ENCODE measurements around the gene LAMA1.

LAMA1 gene

GRCh38 chr18:6992761-6993160 is 124.8 kb downstream of the LAMA1 start:
- DNase-seq (ENCODE audit: insufficient read length, low spot score) (no peak), FAIRE-seq (no peak)
- no peak for TF ChIP-seq POU2F2 (IDR thresholded peaks at IDR 0.05; ENCODE audit: low read depth, low read length)
- no peak for TF ChIP-seq TAF1 (IDR thresholded peaks at IDR 0.05; ENCODE audit: low read depth, low read length)
- TF ChIP-seq SPI1 (IDR thresholded peaks at IDR 0.05; ENCODE audit: low read depth, low read length): no peak
- TF ChIP-seq POLR2AphosphoS5 (IDR thresholded peaks at IDR 0.05; ENCODE audit: low read depth, low read length): no peak
- TF ChIP-seq PAX5 (IDR thresholded peaks at IDR 0.05; ENCODE audit: insufficient read depth, low read length, severe bottlenecking): no peak
- TF ChIP-seq POLR2A (IDR thresholded peaks at IDR 0.05; ENCODE audit: low read depth, low read length): no peak

GRCh38 chr18:6983366-6983765 is 134.2 kb downstream of the LAMA1 start:
- DNase-seq (ENCODE audit: insufficient read length, low spot score) (no peak), FAIRE-seq (no peak)
- TF ChIP-seq POLR2A (IDR thresholded peaks at IDR 0.05; ENCODE audit: low read depth, low read length): no peak
- TF ChIP-seq TAF1 (IDR thresholded peaks at IDR 0.05; ENCODE audit: low read depth, low read length): no peak
- TF ChIP-seq POU2F2 (IDR thresholded peaks at IDR 0.05; ENCODE audit: low read depth, low read length): no peak
- no peak for TF ChIP-seq PAX5 (IDR thresholded peaks at IDR 0.05; ENCODE audit: insufficient read depth, low read length, severe bottlenecking)
- no peak for TF ChIP-seq POLR2AphosphoS5 (IDR thresholded peaks at IDR 0.05; ENCODE audit: low read depth, low read length)
- no peak for TF ChIP-seq SPI1 (IDR thresholded peaks at IDR 0.05; ENCODE audit: low read depth, low read length)

DNA sequence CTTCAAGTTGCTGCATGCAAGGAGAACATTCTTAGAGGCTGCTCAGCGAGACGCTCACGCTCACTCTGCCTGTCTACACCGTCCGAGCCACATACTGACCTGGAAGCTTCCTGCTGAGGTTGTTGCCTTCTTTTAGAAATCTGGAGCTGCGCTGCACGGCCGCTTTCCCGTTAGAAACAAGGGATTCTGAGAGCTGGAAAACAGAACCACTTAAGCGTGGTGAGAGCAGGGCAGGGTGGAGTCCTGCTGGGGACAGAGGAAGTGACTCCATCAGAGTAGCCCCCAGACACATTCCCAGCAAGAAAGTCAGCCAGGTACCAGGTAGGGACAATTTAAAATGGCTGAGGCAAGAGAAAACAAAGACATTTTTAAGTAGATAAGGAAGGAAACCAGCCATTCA is 135.2 kb downstream of the LAMA1 start:
- DNase-seq (ENCODE audit: insufficient read length, low spot score) (no peak), FAIRE-seq (no peak)
- no peak for TF ChIP-seq PAX5 (IDR thresholded peaks at IDR 0.05; ENCODE audit: insufficient read depth, low read length, severe bottlenecking)
- TF ChIP-seq POLR2AphosphoS5 (IDR thresholded peaks at IDR 0.05; ENCODE audit: low read depth, low read length): no peak
- no peak for TF ChIP-seq POU2F2 (IDR thresholded peaks at IDR 0.05; ENCODE audit: low read depth, low read length)
- TF ChIP-seq SPI1 (IDR thresholded peaks at IDR 0.05; ENCODE audit: low read depth, low read length): no peak
- TF ChIP-seq TAF1 (IDR thresholded peaks at IDR 0.05; ENCODE audit: low read depth, low read length): no peak
- TF ChIP-seq POLR2A (IDR thresholded peaks at IDR 0.05; ENCODE audit: low read depth, low read length): no peak

DNA sequence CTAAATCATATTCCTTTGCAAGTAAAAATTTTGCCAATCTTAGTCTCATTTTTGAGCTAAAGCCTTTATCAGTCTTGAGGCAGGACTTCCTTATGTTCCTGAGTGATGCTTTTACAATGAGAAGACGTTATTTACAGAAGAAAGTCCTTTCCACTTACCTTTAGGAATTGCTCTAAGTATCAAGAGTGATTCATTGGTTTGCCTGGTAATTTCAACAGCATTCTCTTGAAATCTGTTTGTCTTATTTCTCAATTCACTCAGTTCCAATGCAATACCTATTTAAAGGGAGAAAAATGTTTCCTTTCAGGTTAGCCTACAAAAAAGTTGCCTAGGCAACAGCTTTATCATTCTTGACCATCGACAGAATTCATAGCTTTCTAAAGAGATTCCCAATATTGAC is 137.2 kb downstream of the LAMA1 start:
- no peak for TF ChIP-seq POLR2A (IDR thresholded peaks at IDR 0.05; ENCODE audit: low read depth, low read length)
- TF ChIP-seq SPI1 (IDR thresholded peaks at IDR 0.05; ENCODE audit: low read depth, low read length): no peak
- no peak for TF ChIP-seq POLR2AphosphoS5 (IDR thresholded peaks at IDR 0.05; ENCODE audit: low read depth, low read length)
- no peak for TF ChIP-seq PAX5 (IDR thresholded peaks at IDR 0.05; ENCODE audit: insufficient read depth, low read length, severe bottlenecking)
- TF ChIP-seq POU2F2 (IDR thresholded peaks at IDR 0.05; ENCODE audit: low read depth, low read length): no peak
- no peak for TF ChIP-seq TAF1 (IDR thresholded peaks at IDR 0.05; ENCODE audit: low read depth, low read length)
- FAIRE-seq (no peak), DNase-seq (ENCODE audit: insufficient read length, low spot score) (no peak)

- FAIRE-seq (no peak), DNase-seq (ENCODE audit: insufficient read length, low spot score) (no peak)
- TF ChIP-seq SPI1 (IDR thresholded peaks at IDR 0.05; ENCODE audit: low read depth, low read length) (no peak), POU2F2 (IDR thresholded peaks at IDR 0.05; ENCODE audit: low read depth, low read length) (no peak), POLR2AphosphoS5 (IDR thresholded peaks at IDR 0.05; ENCODE audit: low read depth, low read length) (no peak), TAF1 (IDR thresholded peaks at IDR 0.05; ENCODE audit: low read depth, low read length) (no peak), PAX5 (IDR thresholded peaks at IDR 0.05; ENCODE audit: insufficient read depth, low read length, severe bottlenecking) (no peak), POLR2A (IDR thresholded peaks at IDR 0.05; ENCODE audit: low read depth, low read length) (no peak)
Measured at GRCh38 chr18:6979954-6980353, 137.6 kb downstream of the LAMA1 start.

DNA sequence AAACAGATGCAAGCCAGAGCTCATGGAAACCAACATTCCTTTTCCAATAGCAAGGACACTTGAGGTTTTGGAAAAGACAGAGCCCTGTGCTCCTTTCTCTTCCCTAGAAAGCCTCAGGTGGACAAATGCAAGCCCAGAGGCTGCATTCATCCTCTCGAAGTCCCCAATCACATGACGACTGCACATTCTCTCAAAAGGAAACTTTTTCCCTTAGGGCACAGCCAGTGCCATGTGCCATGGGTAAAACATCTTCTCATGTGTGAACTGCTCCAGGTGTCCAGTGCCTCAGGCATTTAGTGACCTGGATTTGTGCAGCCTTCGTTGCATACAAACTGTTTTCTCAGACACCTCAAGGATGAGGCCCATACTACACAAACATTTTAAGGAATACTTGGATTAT is 140.7 kb downstream of the LAMA1 start:
- DNase-seq (ENCODE audit: insufficient read length, low spot score): no peak
- TF ChIP-seq POLR2A (IDR thresholded peaks at IDR 0.05; ENCODE audit: low read depth, low read length) (no peak), POLR2AphosphoS5 (IDR thresholded peaks at IDR 0.05; ENCODE audit: low read depth, low read length) (no peak), PAX5 (IDR thresholded peaks at IDR 0.05; ENCODE audit: insufficient read depth, low read length, severe bottlenecking) (no peak), TAF1 (IDR thresholded peaks at IDR 0.05; ENCODE audit: low read depth, low read length) (no peak), SPI1 (IDR thresholded peaks at IDR 0.05; ENCODE audit: low read depth, low read length) (no peak), POU2F2 (IDR thresholded peaks at IDR 0.05; ENCODE audit: low read depth, low read length) (no peak)
- no peak for FAIRE-seq

GRCh38 chr18:6975084-6975483 is 142.5 kb downstream of the LAMA1 start:
- TF ChIP-seq POU2F2 (IDR thresholded peaks at IDR 0.05; ENCODE audit: low read depth, low read length) (no peak), POLR2A (IDR thresholded peaks at IDR 0.05; ENCODE audit: low read depth, low read length) (no peak), SPI1 (IDR thresholded peaks at IDR 0.05; ENCODE audit: low read depth, low read length) (no peak), TAF1 (IDR thresholded peaks at IDR 0.05; ENCODE audit: low read depth, low read length) (no peak), POLR2AphosphoS5 (IDR thresholded peaks at IDR 0.05; ENCODE audit: low read depth, low read length) (no peak), PAX5 (IDR thresholded peaks at IDR 0.05; ENCODE audit: insufficient read depth, low read length, severe bottlenecking) (no peak)
- FAIRE-seq: no peak
- DNase-seq (ENCODE audit: insufficient read length, low spot score): no peak

DNA sequence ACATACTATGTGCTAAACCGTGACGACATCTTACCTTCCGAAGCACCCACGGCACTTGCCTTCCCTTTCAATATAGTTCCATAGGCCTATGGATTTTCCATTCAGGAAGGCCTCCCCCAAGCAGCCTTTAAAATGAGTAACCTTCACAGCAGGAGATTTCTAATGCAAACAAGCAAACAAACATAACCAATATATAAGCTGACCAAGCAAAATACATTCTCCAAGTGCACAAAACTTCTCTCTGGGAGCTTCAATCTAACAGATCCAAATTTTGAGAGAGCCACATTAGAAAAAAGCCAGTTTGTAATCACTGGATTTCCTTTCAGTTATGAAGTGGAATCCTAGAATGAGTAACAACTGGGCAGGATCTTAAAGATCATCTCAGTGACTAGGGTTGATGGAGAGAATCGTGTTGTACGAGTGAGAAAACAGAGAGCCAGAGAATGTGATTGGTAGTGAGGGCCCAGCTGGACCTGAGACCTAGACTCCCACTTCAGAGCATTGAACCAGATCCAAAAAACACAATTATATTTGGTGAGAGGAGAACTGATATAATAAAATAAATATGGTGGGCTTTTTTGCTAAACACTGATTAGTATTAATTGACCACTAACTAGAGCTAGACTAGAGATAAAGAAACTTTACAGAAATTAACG is 145.6 kb downstream of the LAMA1 start:
- DNase-seq (ENCODE audit: insufficient read length, low spot score) (no peak), FAIRE-seq (no peak)
- no peak for TF ChIP-seq POLR2A (IDR thresholded peaks at IDR 0.05; ENCODE audit: low read depth, low read length)
- no peak for TF ChIP-seq PAX5 (IDR thresholded peaks at IDR 0.05; ENCODE audit: insufficient read depth, low read length, severe bottlenecking)
- no peak for TF ChIP-seq SPI1 (IDR thresholded peaks at IDR 0.05; ENCODE audit: low read depth, low read length)
- no peak for TF ChIP-seq POU2F2 (IDR thresholded peaks at IDR 0.05; ENCODE audit: low read depth, low read length)
- no peak for TF ChIP-seq POLR2AphosphoS5 (IDR thresholded peaks at IDR 0.05; ENCODE audit: low read depth, low read length)
- TF ChIP-seq TAF1 (IDR thresholded peaks at IDR 0.05; ENCODE audit: low read depth, low read length): no peak

- no peak for TF ChIP-seq SPI1 (IDR thresholded peaks at IDR 0.05; ENCODE audit: low read depth, low read length)
- no peak for TF ChIP-seq POLR2A (IDR thresholded peaks at IDR 0.05; ENCODE audit: low read depth, low read length)
- no peak for TF ChIP-seq POU2F2 (IDR thresholded peaks at IDR 0.05; ENCODE audit: low read depth, low read length)
- no peak for TF ChIP-seq PAX5 (IDR thresholded peaks at IDR 0.05; ENCODE audit: insufficient read depth, low read length, severe bottlenecking)
- FAIRE-seq: no peak
Measured at GRCh38 chr18:6963452-6964097, 154.0 kb downstream of the LAMA1 start.

More at GRCh38 chr18:6963452-6964097, 154.0 kb downstream of the LAMA1 start:
- DNase-seq (ENCODE audit: insufficient read length, low spot score): no peak

All from GM12891 (cell line).